ENCODE data around the gene NARF. TPM values are rescaled to one million over a fixed set of nuclear protein-coding genes. Genes with fewer than 3 reads are reported as not detected.

NARF gene
- total RNA-seq, 2 experiments from 2014 or later: 75.0 to 151 TPM

DNA sequence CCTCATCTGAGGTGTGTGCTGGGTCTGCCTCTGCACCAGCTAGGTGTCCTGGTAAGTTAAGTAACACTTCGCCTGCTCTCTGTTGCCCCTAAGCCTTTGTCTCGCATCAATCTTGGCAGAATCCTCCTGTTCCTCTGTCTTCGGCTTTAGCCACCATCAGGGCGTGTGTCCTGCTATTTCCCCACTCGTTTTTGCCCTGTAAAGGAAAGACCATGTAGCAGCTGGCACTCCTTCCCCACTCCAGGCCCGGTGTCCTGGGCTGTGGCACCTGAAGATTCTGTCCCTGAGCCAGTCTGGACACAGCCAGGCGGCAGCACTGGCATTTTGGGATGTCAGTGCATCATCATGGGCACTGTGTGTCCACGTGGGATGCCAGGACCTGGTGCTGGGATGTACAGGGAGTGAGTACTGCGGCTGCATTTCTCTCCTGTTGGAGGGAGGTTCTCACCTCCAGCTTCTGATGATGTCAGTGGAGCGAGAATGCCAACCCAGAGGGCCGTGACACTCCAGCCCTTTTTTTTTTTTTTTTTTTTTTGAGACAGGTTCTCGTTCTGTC is 34.8 kb downstream of the NARF start:
- ChIA-PET POLR2A (interaction anchor here (0.6 to 1.5 kb wide), 11 partner anchors 11 to 195 kb away, joined by 3 to 6 read pairs (median 4); no protein-coding TSS in a partner anchor), CTCF (ENCODE audit: unreplicated experiment) (interaction anchor here (0.7 to 1.2 kb wide), 4 partner anchors 12 to 142 kb away, joined by 3 to 7 read pairs (median 5); no protein-coding TSS in a partner anchor)
- Histone ChIP-seq H4K20me1 (ENCODE audit: insufficient read depth, low read length) (no peaks in the 10 kb centered on the region), H3K27ac (ENCODE audit: low read depth, low read length, poor library complexity, severe bottlenecking) (peak overlapping the region; percentile 54), H2AFZ (ENCODE audit: low read length) (no peak overlapping the region; the same call in 1 of the 2 replicates), H3K9me3 (ENCODE audit: low read length) (no peaks in the 10 kb centered on the region), H3K4me2 (ENCODE audit: low read length) (peak overlapping the region; percentile 40), H3K4me1 (ENCODE audit: insufficient read depth, low read length, poor library complexity, severe bottlenecking) (peaks cover 63% of the 10 kb centered on the region), H3K36me3 (ENCODE audit: insufficient read depth, low read length) (peaks cover 13% of the 10 kb centered on the region; the same call in 1 of the 2 replicates), H3K4me3 (ENCODE audit: low read depth, low read length, poor library complexity, severe bottlenecking) (no peak overlapping the region), H3K79me2 (ENCODE audit: insufficient read depth, low read depth, low read length) (no peaks in the 10 kb centered on the region), H3K9me2 (ENCODE audit: insufficient read depth, low read length) (no peaks in the 10 kb centered on the region)
- no TSS peak for BruUV-seq (replicated peaks)
- no peak for DNase-seq (ENCODE audit: low spot score)
- no peak for TF ChIP-seq EZH2phosphoT487 (IDR thresholded peaks at IDR 0.05; ENCODE audit: borderline replicate concordance, low read depth, low read length)
- TF ChIP-seq, protein P1, sequence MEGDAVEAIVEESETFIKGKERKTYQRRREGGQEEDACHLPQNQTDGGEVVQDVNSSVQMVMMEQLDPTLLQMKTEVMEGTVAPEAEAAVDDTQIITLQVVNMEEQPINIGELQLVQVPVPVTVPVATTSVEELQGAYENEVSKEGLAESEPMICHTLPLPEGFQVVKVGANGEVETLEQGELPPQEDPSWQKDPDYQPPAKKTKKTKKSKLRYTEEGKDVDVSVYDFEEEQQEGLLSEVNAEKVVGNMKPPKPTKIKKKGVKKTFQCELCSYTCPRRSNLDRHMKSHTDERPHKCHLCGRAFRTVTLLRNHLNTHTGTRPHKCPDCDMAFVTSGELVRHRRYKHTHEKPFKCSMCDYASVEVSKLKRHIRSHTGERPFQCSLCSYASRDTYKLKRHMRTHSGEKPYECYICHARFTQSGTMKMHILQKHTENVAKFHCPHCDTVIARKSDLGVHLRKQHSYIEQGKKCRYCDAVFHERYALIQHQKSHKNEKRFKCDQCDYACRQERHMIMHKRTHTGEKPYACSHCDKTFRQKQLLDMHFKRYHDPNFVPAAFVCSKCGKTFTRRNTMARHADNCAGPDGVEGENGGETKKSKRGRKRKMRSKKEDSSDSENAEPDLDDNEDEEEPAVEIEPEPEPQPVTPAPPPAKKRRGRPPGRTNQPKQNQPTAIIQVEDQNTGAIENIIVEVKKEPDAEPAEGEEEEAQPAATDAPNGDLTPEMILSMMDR (conservative IDR thresholded peaks at IDR 0.05; ENCODE audit: low read length): no peak
- intact Hi-C loops (cut with micrococcal nuclease; ENCODE audit: unreplicated experiment): loop anchor here (10.0 kb wide), 1 partner anchor 199 kb away; no protein-coding TSS in a partner anchor

DNA sequence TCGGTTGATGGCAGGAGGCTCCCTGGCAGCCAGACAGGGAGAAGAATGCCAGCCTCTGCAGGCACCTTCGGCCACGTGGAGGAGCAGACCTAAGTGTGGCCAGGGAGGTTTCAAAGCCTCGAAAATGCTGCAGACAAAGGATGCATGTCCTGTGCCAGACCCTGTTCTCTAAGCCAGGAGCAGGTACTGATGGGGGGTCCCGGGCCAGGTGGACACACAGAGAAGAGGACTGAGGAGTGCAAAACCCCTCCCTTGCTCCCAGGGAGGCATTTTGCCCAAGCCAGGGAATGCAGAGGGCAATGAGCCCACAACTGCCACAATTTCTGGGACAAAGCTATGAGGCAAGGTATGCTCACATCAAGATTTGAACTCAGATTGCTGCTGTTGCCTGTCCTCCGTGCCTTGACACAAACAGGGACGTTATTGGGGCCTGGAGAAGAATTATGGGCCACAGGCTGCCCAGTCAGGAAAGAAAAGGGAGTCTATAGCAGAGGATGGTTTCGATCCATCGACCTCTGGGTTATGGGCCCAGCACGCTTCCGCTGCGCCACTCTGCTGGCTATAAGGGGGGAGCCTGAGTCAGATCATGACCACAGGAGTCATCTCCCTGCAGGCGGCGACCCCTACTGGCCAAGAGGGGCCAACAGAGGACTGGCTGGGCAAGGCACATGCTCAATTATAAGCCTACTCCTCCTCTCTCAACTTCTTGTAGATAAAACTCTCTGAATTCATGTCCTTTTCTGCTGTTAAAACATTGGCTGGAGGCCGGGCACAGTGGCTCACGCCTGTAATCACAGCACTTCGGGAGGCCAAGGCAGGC is 35.9 kb downstream of the NARF start:
- H3K9me3 ChIP-seq (ENCODE audit: low read length): no peaks in the 10 kb centered on the region
- intact Hi-C loops (cut with micrococcal nuclease; ENCODE audit: unreplicated experiment): loop anchor here (1.0 to 10.0 kb wide), 7 partner anchors 25 to 200 kb away; partner anchors contain the start of genes FOXK2, HEXD, NARF and OGFOD3
- peak overlapping the region; percentile 38 for H3K4me3 ChIP-seq (ENCODE audit: low read depth, low read length, poor library complexity, severe bottlenecking)
- peaks cover 1% of the 10 kb centered on the region; the same call in 1 of the 2 replicates for H3K36me3 ChIP-seq (ENCODE audit: insufficient read depth, low read length)
- peak overlapping the region; percentile 40 for H3K4me2 ChIP-seq (ENCODE audit: low read length)
- TF ChIP-seq, protein P1 (conservative IDR thresholded peaks at IDR 0.05; ENCODE audit: low read length): peak; percentile 93
- no peak for TF ChIP-seq EZH2phosphoT487 (IDR thresholded peaks at IDR 0.05; ENCODE audit: borderline replicate concordance, low read depth, low read length)
- POLR2A ChIA-PET: interaction anchor here (0.5 to 1.5 kb wide), 11 partner anchors 10 to 149 kb away, joined by 3 to 10 read pairs (median 4); no protein-coding TSS in a partner anchor
- peak overlapping the region; percentile 54 for H3K27ac ChIP-seq (ENCODE audit: low read depth, low read length, poor library complexity, severe bottlenecking)
- H3K9me2 ChIP-seq (ENCODE audit: insufficient read depth, low read length): no peaks in the 10 kb centered on the region
- H4K20me1 ChIP-seq (ENCODE audit: insufficient read depth, low read length): no peaks in the 10 kb centered on the region
- no peaks in the 10 kb centered on the region for H3K79me2 ChIP-seq (ENCODE audit: insufficient read depth, low read depth, low read length)
- peak; percentile 91 for DNase-seq (ENCODE audit: low spot score)
- BruUV-seq (replicated peaks): TSS peak; percentile 91
- peak overlapping the region; percentile 13; the same call in 1 of the 2 replicates for H2AFZ ChIP-seq (ENCODE audit: low read length)
- peaks cover 68% of the 10 kb centered on the region for H3K4me1 ChIP-seq (ENCODE audit: insufficient read depth, low read length, poor library complexity, severe bottlenecking)
- CTCF ChIA-PET (ENCODE audit: unreplicated experiment): interaction anchor here (0.9 kb wide), 1 partner anchor 59 kb away, joined by 4 read pairs; no protein-coding TSS in a partner anchor
